HEK293 (cell line): ENCODE data around the gene IRF8.
"Not testable (repeated sequence)": the region's sequence is repeated elsewhere in the genome, so short reads cannot be mapped to it uniquely, and the experiment has no call there.

Source experiments
- CTCF ChIA-PET: fragments of 350-600 bp; formaldehyde crosslinking; extraction: SDS; loops from one replicate; lab custom pipeline; 2021; ENCODE audit warnings: antibody characterized with exemption; lab: Yijun Ruan, JAX
- POLR2A ChIA-PET: fragments of 300-600 bp; formaldehyde crosslinking; extraction: SDS; loops from one replicate; lab custom pipeline; 2020; ENCODE audit warnings: antibody characterized with exemption, inconsistent platforms; lab: Yijun Ruan, JAX
- H3K27ac ChIP-seq: fragments of 200-500 bp; sonication (Bioruptor generic); 2 replicates; pipeline ENCODE4 v1.5.1; 2014; ENCODE audit warnings: low read depth, low read length, control low read depth, inconsistent platforms; ENCODE audit errors: extremely low read depth
- H3K36me3 ChIP-seq, 2 experiments: fragments of 200-500 bp in 1 of 2; sonication (Bioruptor generic) in 1 of 2; 1 replicate in 1 of 2; 2 replicates in 1 of 2; pipeline ENCODE4 v1.5.1; 2014 to 2017; ENCODE audit warnings: inconsistent platforms in 2 of 2, low read length in 2 of 2; ENCODE audit not compliant: control insufficient read depth in 2 of 2, insufficient read depth in 1 of 2
- H3K4me1 ChIP-seq: fragments of 200-500 bp; sonication (Bioruptor generic); 2 replicates; pipeline ENCODE4 v1.5.1; 2014; ENCODE audit warnings: mild to moderate bottlenecking, low read length, inconsistent platforms; ENCODE audit not compliant: control insufficient read depth, insufficient read depth
- H3K4me3 ChIP-seq: 2 replicates; pipeline ENCODE4 v1.5.1; 2011; ENCODE audit warnings: low read depth, mild to moderate bottlenecking, control low read depth, low read length, moderate library complexity
- H3K9me3 ChIP-seq: fragments of 200-500 bp; sonication (Bioruptor generic); 2 replicates; pipeline ENCODE4 v1.5.1; 2014; ENCODE audit warnings: low read depth, low read length, inconsistent platforms; ENCODE audit not compliant: control insufficient read depth, insufficient read depth
- PRDM10 ChIP-seq: fragments of 450-650 bp; formaldehyde crosslinking; IDR thresholded peaks from 2 replicates; pipeline ENCODE4 v1.5.1; 2016; ENCODE audit warnings: missing biosample characterization, missing genetic modification characterization
- TRIM28 ChIP-seq: IDR thresholded peaks from 2 replicates; pipeline ENCODE4 v1.6.1; 2011; ENCODE audit warnings: low read length, control low read depth, borderline replicate concordance
- ZBTB1 ChIP-seq: fragments of 450-650 bp; formaldehyde crosslinking; IDR thresholded peaks from 2 replicates; pipeline ENCODE4 v1.5.1; 2016; ENCODE audit warnings: missing biosample characterization, missing genetic modification characterization
- ZBTB48 ChIP-seq: fragments of 450-650 bp; formaldehyde crosslinking; IDR thresholded peaks from 2 replicates; pipeline ENCODE4 v1.5.1; 2016; ENCODE audit warnings: missing biosample characterization, missing genetic modification characterization
- ZBTB6 ChIP-seq: fragments of 450-650 bp; formaldehyde crosslinking; IDR thresholded peaks from 2 replicates; pipeline ENCODE4 v1.5.1; 2017; ENCODE audit warnings: missing biosample characterization, missing genetic modification characterization
- ZBTB7A ChIP-seq: fragments of 450-650 bp; formaldehyde crosslinking; IDR thresholded peaks from 2 replicates; pipeline ENCODE4 v1.5.1; 2016; ENCODE audit warnings: low read depth, missing biosample characterization, missing genetic modification characterization
- ZFHX2 ChIP-seq: fragments of 450-650 bp; formaldehyde crosslinking; conservative IDR thresholded peaks from 2 replicates; pipeline ENCODE4 v1.5.1; 2016; ENCODE audit warnings: missing biosample characterization, missing genetic modification characterization
- ZNF138 ChIP-seq: fragments of 450-650 bp; formaldehyde crosslinking; IDR thresholded peaks from 2 replicates; pipeline ENCODE4 v1.5.1; 2016; ENCODE audit warnings: missing biosample characterization, missing genetic modification characterization, borderline replicate concordance
- ZNF140 ChIP-seq: fragments of 450-650 bp; formaldehyde crosslinking; IDR thresholded peaks from 2 replicates; pipeline ENCODE4 v1.5.1; 2016; ENCODE audit warnings: missing biosample characterization, missing genetic modification characterization
- ZNF211 ChIP-seq: fragments of 450-650 bp; formaldehyde crosslinking; IDR thresholded peaks from 2 replicates; pipeline ENCODE4 v1.5.1; 2016; ENCODE audit warnings: low read depth, missing biosample characterization, missing genetic modification characterization
- ZNF248 ChIP-seq: fragments of 450-650 bp; formaldehyde crosslinking; IDR thresholded peaks from 2 replicates; pipeline ENCODE4 v1.5.1; 2017; ENCODE audit warnings: missing biosample characterization, missing genetic modification characterization
- ZNF341 ChIP-seq: fragments of 450-650 bp; formaldehyde crosslinking; IDR thresholded peaks from 2 replicates; pipeline ENCODE4; 2016; ENCODE audit warnings: low read depth, missing biosample characterization, missing genetic modification characterization
- ZNF544 ChIP-seq: fragments of 450-650 bp; formaldehyde crosslinking; IDR thresholded peaks from 2 replicates; pipeline ENCODE4 v1.5.0; 2017; ENCODE audit warnings: missing biosample characterization, missing genetic modification characterization
- ZNF561 ChIP-seq: fragments of 450-650 bp; IDR thresholded peaks from 2 replicates; pipeline ENCODE4 v1.5.1; 2018; ENCODE audit warnings: missing biosample characterization, missing genetic modification characterization, borderline replicate concordance
- ZSCAN4 ChIP-seq: fragments of 450-650 bp; formaldehyde crosslinking; IDR thresholded peaks from 2 replicates; pipeline ENCODE4 v1.5.1; 2017; ENCODE audit warnings: missing biosample characterization, missing genetic modification characterization

IRF8 gene

GRCh38 chr16:85857406-85857805, 41.6 kb upstream of the IRF8 start:
- Histone ChIP-seq H3K9me3 (no peaks in the 10 kb centered on the region), H3K36me3 (no peaks in the 10 kb centered on the region), H3K4me1 (no peaks in the 10 kb centered on the region), H3K27ac (no peak overlapping the region), H3K4me3 (no peak overlapping the region)
- no peak for TF ChIP-seq ZNF138 (tag by site-specific recombination)
- ChIA-PET CTCF (interaction anchor here (1.3 kb wide), 1 partner anchor 36 kb away, joined by 4 read pairs; no protein-coding TSS in a partner anchor), POLR2A (no interaction called here)

- H3K4me1 ChIP-seq, H3K27ac ChIP-seq, H3K36me3 ChIP-seq, H3K4me3 ChIP-seq, H3K9me3 ChIP-seq: not testable (repeated sequence)
- POLR2A ChIA-PET, result interaction anchor here (0.6 kb wide), 1 partner anchor 300 kb away, joined by 3 read pairs; no protein-coding TSS in a partner anchor
- CTCF ChIA-PET, result interaction anchor here (1.3 kb wide), 1 partner anchor 37 kb away, joined by 4 read pairs; no protein-coding TSS in a partner anchor
Observed at GRCh38 chr16:85858571-85858970, 40.4 kb upstream of the IRF8 start.

- ChIA-PET POLR2A (interaction anchor here (0.6 kb wide), 1 partner anchor 299 kb away, joined by 3 read pairs; no protein-coding TSS in a partner anchor), CTCF (no interaction called here)
- Histone ChIP-seq H3K9me3 (no peaks in the 10 kb centered on the region), H3K27ac (no peak overlapping the region), H3K36me3 (no peaks in the 10 kb centered on the region), H3K4me3 (no peak overlapping the region), H3K4me1 (no peaks in the 10 kb centered on the region)
- TF ChIP-seq ZNF248 (tag by site-specific recombination), result no peak
- TF ChIP-seq ZBTB1 (tag by site-specific recombination), result no peak
- no peak for TF ChIP-seq PRDM10 (tag by site-specific recombination)
- TF ChIP-seq ZBTB6, result no peak
- TF ChIP-seq ZBTB48 (tag by site-specific recombination), result no peak
- TF ChIP-seq ZNF341 (tag by site-specific recombination), result no peak
- no peak for TF ChIP-seq TRIM28
- TF ChIP-seq ZSCAN4 (tag by site-specific recombination), result no peak
- TF ChIP-seq ZNF140 (tag by site-specific recombination), result no peak
- no peak for TF ChIP-seq ZBTB7A (tag by site-specific recombination)
Observed at GRCh38 chr16:85858984-85859817, 39.8 kb upstream of the IRF8 start.

GRCh38 chr16:85859818-85860125, 39.2 kb upstream of the IRF8 start:
- Histone ChIP-seq H3K27ac (no peak overlapping the region), H3K9me3 (no peaks in the 10 kb centered on the region), H3K4me1 (no peaks in the 10 kb centered on the region), H3K4me3 (no peak overlapping the region), H3K36me3 (no peaks in the 10 kb centered on the region)
- TF ChIP-seq ZFHX2 (tag by site-specific recombination) (0 out of 2 replicates have a peak, but pooled peaks have one; percentile 23), ZNF561 (tag by site-specific recombination) (no peak), ZNF544 (tag by site-specific recombination) (no peak), ZSCAN4 (tag by site-specific recombination) (no peak), ZNF211 (tag by site-specific recombination) (no peak)
- POLR2A ChIA-PET, result no interaction called here
- CTCF ChIA-PET, result no interaction called here
